ACHN (cell line): ENCODE measurements around the gene FAM133A.

Experiments
- DNase-seq: peaks from one replicate; pipeline ENCODE4 v3.0.0-alpha.2; 2015
- in situ Hi-C: cut with HindIII; loops from 2 replicates; pipeline ENCODE4 v1.10.0; 2017; ENCODE audit warnings: low sequenced_read_pairs, low pct_ligation_motif_present, low pct_unique_long_range_greater_than_20kb

The FAM133A gene

GRCh38 chrX:93673869-93674271, at the start of gene FAM133A:
TSS of gene FAM133A (plus strand) at chrX:93674206. CDS start at chrX:93709420, 35,214 bp downstream.
- in situ Hi-C loops, result no loop called here
- peak; percentile 22 for DNase-seq

- in situ Hi-C loops, result no loop called here
- DNase-seq, result no peak
Observed at GRCh38 chrX:93637591-93637990, 36.4 kb upstream of the FAM133A start.

GRCh38 chrX:93649381-93649780, 24.6 kb upstream of the FAM133A start:
- in situ Hi-C loops, result no loop called here

GRCh38 chrX:93660575-93660974, 13.4 kb upstream of the FAM133A start:
- DNase-seq, result no peak
- in situ Hi-C loops, result no loop called here

More at GRCh38 chrX:93649381-93649780, 24.6 kb upstream of the FAM133A start:
- no peak for DNase-seq

GRCh38 chrX:93673056-93673868, 744 bp upstream of the FAM133A start, which contains the start of gene NAP1L3:
TSS of gene NAP1L3 (minus strand) at chrX:93673578. CDS start at chrX:93673304, 274 bp downstream.
- in situ Hi-C loops, result no loop called here
- DNase-seq, result peak; percentile 66

- in situ Hi-C loops, result no loop called here
Observed at GRCh38 chrX:93695981-93696380, 22.0 kb downstream of the FAM133A start.

GRCh38 chrX:93703701-93704100, 29.7 kb downstream of the FAM133A start:
- in situ Hi-C loops, result no loop called here

More at GRCh38 chrX:93695981-93696380, 22.0 kb downstream of the FAM133A start:
- DNase-seq, result no peak

GRCh38 chrX:93711076-93711475, 37.1 kb downstream of the FAM133A start:
- in situ Hi-C loops, result no loop called here

More at GRCh38 chrX:93703701-93704100, 29.7 kb downstream of the FAM133A start:
- DNase-seq, result no peak

GRCh38 chrX:93741811-93742210, 67.8 kb downstream of the FAM133A start:
- in situ Hi-C loops, result no loop called here
- DNase-seq, result no peak

More at GRCh38 chrX:93711076-93711475, 37.1 kb downstream of the FAM133A start:
- DNase-seq, result no peak

- no peak for DNase-seq
- in situ Hi-C loops, result no loop called here
Observed at GRCh38 chrX:93760163-93760562, 86.2 kb downstream of the FAM133A start.
